SK-N-SH (cell line): ENCODE data around the gene PLK2. TPM values are rescaled to one million over a fixed set of nuclear protein-coding genes. Genes with fewer than 3 reads are reported as not detected.
A peak's percentile ranks its signal among the peaks of the same experiment; 100 is the strongest.

Experiments
- CTCF ChIA-PET: fragments of 300-600, 350-600 bp; formaldehyde crosslinking; extraction: SDS; loops from one replicate; lab custom pipeline; 2021; lab: Yijun Ruan, JAX
- POLR2A ChIA-PET: fragments of 350-600 bp; sonication (Branson Sonifier 250); formaldehyde crosslinking; extraction: SDS; loops from one replicate; lab custom pipeline; 2020; ENCODE audit warnings: antibody characterized with exemption, inconsistent platforms; lab: Yijun Ruan, JAX
- DNase-seq: peaks from one replicate; pipeline ENCODE4 v3.0.0; 2012
- H2AFZ ChIP-seq: fragments of 200-600 bp; sonication (generic); 2 replicates; pipeline ENCODE4 v1.8.1; 2016; ENCODE audit warnings: antibody characterized with exemption, mild to moderate bottlenecking, low read depth
- H3F3A ChIP-seq: fragments of 200-600 bp; sonication (generic); replicated peaks from 2 replicates; pipeline ENCODE3; 2016; ENCODE audit warnings: antibody characterized with exemption, mild to moderate bottlenecking; ENCODE audit not compliant: insufficient read depth
- H3K27ac ChIP-seq, 2 experiments: fragments of 200-500 bp in 1 of 2; fragments of 200-600 bp in 1 of 2; sonication (Bioruptor generic) in 1 of 2; sonication (generic), shearing (Covaris generic) in 1 of 2; 2 replicates each; pipeline versions ENCODE4 v1.5.1 to v1.6.1; 2014 to 2016; ENCODE audit warnings: low read depth in 2 of 2, inconsistent platforms in 1 of 2, low read length in 1 of 2, mild to moderate bottlenecking in 1 of 2, mixed read lengths in 1 of 2
- H3K27me3 ChIP-seq: fragments of 200-600 bp; sonication (generic), shearing (Covaris generic); 2 replicates; pipeline ENCODE4 v1.6.1; 2016; ENCODE audit warnings: mixed run types; ENCODE audit not compliant: insufficient read depth
- H3K36me3 ChIP-seq, 2 experiments: fragments of 200-500 bp in 1 of 2; fragments of 200-600 bp in 1 of 2; sonication (Bioruptor generic) in 1 of 2; sonication (generic) in 1 of 2; replicated peaks in 1 of 2; 2 replicates each; pipeline versions ENCODE3 to v1.5.1; 2014 to 2016; ENCODE audit warnings: low read length in 1 of 2, mild to moderate bottlenecking in 1 of 2; ENCODE audit not compliant: insufficient read depth in 2 of 2, control insufficient read depth in 1 of 2
- H3K4me1 ChIP-seq, 2 experiments: fragments of 200-500 bp in 1 of 2; fragments of 200-600 bp in 1 of 2; sonication (Bioruptor generic) in 1 of 2; sonication (generic), shearing (Covaris generic) in 1 of 2; 2 replicates each; pipeline versions ENCODE4 v1.5.1 to v1.6.1; 2014 to 2016; ENCODE audit warnings: low read depth in 1 of 2, low read length in 1 of 2, mixed run types in 1 of 2; ENCODE audit not compliant: insufficient read depth in 2 of 2, control insufficient read depth in 1 of 2
- H3K4me2 ChIP-seq: fragments of 200-600 bp; sonication (generic), shearing (Covaris generic); 2 replicates; pipeline ENCODE4 v1.6.1; 2017; ENCODE audit warnings: mixed run types
- H3K4me3 ChIP-seq, 2 experiments: fragments of 200-500 bp in 1 of 2; fragments of 200-600 bp in 1 of 2; sonication (Bioruptor generic) in 1 of 2; sonication (generic), shearing (Covaris generic) in 1 of 2; 2 replicates each; pipeline versions ENCODE4 v1.5.1 to v1.8.1; 2014 to 2016; ENCODE audit warnings: low read depth in 2 of 2, inconsistent platforms in 1 of 2, low read length in 1 of 2, mild to moderate bottlenecking in 1 of 2, mixed read lengths in 1 of 2, moderate library complexity in 1 of 2
- H3K79me2 ChIP-seq: fragments of 200-600 bp; sonication (generic); 2 replicates; pipeline ENCODE4 v1.8.1; 2017; ENCODE audit warnings: mild to moderate bottlenecking; ENCODE audit not compliant: insufficient read depth
- H3K9ac ChIP-seq: fragments of 200-600 bp; sonication (generic); 2 replicates; pipeline ENCODE4 v1.6.1; 2017; ENCODE audit warnings: mixed run types
- H3K9me2 ChIP-seq: fragments of 200-600 bp; sonication (generic); 2 replicates; pipeline ENCODE4 v1.6.1; 2017; ENCODE audit warnings: mixed run types
- H3K9me3 ChIP-seq: fragments of 200-600 bp; sonication (generic); 2 replicates; pipeline ENCODE4 v1.6.1; 2017; ENCODE audit warnings: mixed run types, mild to moderate bottlenecking, moderate library complexity
- H4K20me1 ChIP-seq: fragments of 200-600 bp; sonication (generic); 2 replicates; pipeline ENCODE4 v1.6.1; 2017; ENCODE audit warnings: mild to moderate bottlenecking, mixed run types; ENCODE audit not compliant: insufficient read depth
- EZH2phosphoT487 ChIP-seq: fragments of 200-600 bp; sonication (generic); IDR thresholded peaks from 2 replicates; pipeline ENCODE4 v1.6.1; 2017; ENCODE audit warnings: low read depth, mixed run types, mild to moderate bottlenecking, antibody characterized with exemption, moderate library complexity, borderline replicate concordance
- GABPA ChIP-seq: IDR thresholded peaks from 2 replicates; pipeline ENCODE4 v1.4.0; 2012; ENCODE audit warnings: low read depth, mild to moderate bottlenecking
- NRF1 ChIP-seq: IDR thresholded peaks from 2 replicates; pipeline ENCODE4 v1.6.1; 2012; ENCODE audit warnings: low read depth, mild to moderate bottlenecking, low read length
- PBX3 ChIP-seq: IDR thresholded peaks from 2 replicates; pipeline ENCODE4; 2012
- POLR2AphosphoS5 ChIP-seq: IDR thresholded peaks from 2 replicates; pipeline ENCODE4 v1.6.1; 2012; ENCODE audit warnings: low read depth, low read length
- RCOR1 ChIP-seq: fragments of 150-350 bp; IDR thresholded peaks from 2 replicates; pipeline ENCODE4 v1.6.1; 2017; ENCODE audit warnings: antibody characterized with exemption, low read length
- REST ChIP-seq: IDR thresholded peaks from 2 replicates; pipeline ENCODE4 v1.6.1; 2012; ENCODE audit warnings: mild to moderate bottlenecking, low read depth, low read length, moderate library complexity
- TAF1 ChIP-seq: IDR thresholded peaks from 2 replicates; pipeline ENCODE4 v1.6.1; 2012; ENCODE audit warnings: low read depth, mild to moderate bottlenecking, low read length, moderate library complexity, borderline replicate concordance
- ZBTB33 ChIP-seq: IDR thresholded peaks from 2 replicates; pipeline ENCODE4 v1.4.0; 2012; ENCODE audit warnings: low read depth, borderline replicate concordance
- WGBS: methylation state at CpG from one replicate; pipeline ENCODE4 v1.1.6; 2017; ENCODE audit warnings: low lambda C conversion rate; 5-methylcytosine and 5-hydroxymethylcytosine counted together
- polyA plus RNA-seq, 3 experiments: library from polyadenylated mRNA; depleted of rRNA; stranded (reverse); fragments of >200 nt; gene quantifications; 2 replicates each; pipeline ENCODE4 v1.2.3, GENCODE V29; 2012

PLK2 gene
- polyA plus RNA-seq, 1 of the 3 experiments (the other 2 are of a cell fraction): 157 TPM

DNA sequence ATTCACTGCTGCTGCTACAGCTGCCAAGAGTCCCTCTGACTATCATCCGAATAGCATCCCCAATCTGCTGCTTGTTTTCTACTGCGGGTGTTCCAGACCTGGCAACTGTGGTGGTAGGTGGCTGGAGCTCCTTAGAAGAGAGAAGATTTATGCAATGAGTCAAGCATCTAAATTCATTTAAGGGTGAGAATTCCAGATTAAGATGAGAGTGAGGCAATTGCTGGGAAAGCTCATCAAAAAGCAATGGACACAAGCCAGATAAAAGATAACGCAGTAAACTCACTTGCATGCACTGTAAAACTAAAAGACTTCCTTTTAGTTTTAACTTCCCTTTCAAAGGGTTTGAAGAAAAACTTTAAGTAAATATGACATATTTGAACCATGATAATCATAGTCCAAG is 3.9 kb downstream of the PLK2 start:
- Histone ChIP-seq H3K4me3 (peak overlapping the region; percentile 90 to 93), H2AFZ (no peak overlapping the region), H3K9me3 (no peaks in the 10 kb centered on the region), H4K20me1 (peaks cover 69% of the 10 kb centered on the region), H3K9me2 (no peaks in the 10 kb centered on the region), H3K4me2 (peak overlapping the region; percentile 87), H3F3A (peaks cover 62% of the 10 kb centered on the region), H3K79me2 (peaks cover 62% of the 10 kb centered on the region), H3K27me3 (no peaks in the 10 kb centered on the region), H3K9ac (peak overlapping the region; percentile 95), H3K4me1 (no peaks in the 10 kb centered on the region; a peak in 2 of 4 replicates), H3K36me3 (peaks cover 61 to 65% of the 10 kb centered on the region in 2 experiments), H3K27ac (peak overlapping the region in 1 of 2 experiments; percentile 87; a peak in 3 of 4 replicates)
- CTCF ChIA-PET: interaction anchor here (0.8 to 2.5 kb wide), 8 partner anchors 18 to 1158 kb away, joined by 3 to 13 read pairs (median 4); no protein-coding TSS in a partner anchor
- 73% methylated on average over 3 of the region's 3 CpGs for WGBS
- POLR2A ChIA-PET: no interaction called here
- TF ChIP-seq ZBTB33 (no peak), TAF1 (no peak), REST (no peak)
- DNase-seq: no peak

DNA sequence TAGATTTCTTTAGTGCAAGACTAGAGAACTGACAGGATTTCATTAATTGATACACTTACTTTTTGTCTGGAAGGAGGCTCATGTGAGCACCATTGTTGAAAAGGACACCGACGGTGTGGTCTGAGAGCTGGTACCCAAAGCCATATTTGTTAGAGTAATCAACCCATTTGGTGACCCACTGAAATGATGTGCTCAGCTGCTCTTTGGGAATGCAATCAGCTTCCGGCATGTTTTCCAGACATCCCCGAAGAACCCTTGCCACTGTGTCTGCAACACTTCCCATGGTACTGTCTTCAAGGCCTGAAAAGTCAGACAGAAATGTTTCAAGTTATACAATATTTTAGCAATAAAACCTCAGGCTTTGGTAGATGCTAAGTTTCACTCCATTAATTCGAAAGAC is 4.4 kb downstream of the PLK2 start:
- Histone ChIP-seq H3K4me3 (peak overlapping the region; percentile 90 to 93), H3K9me3 (no peaks in the 10 kb centered on the region), H3K9ac (peak overlapping the region; percentile 95; the same call in 1 of the 2 replicates), H3K79me2 (peaks cover 62% of the 10 kb centered on the region), H3K27ac (peak overlapping the region; percentile 16 to 87; a peak in 3 of 4 replicates), H3K36me3 (peaks cover 61 to 65% of the 10 kb centered on the region in 2 experiments), H3K4me1 (no peaks in the 10 kb centered on the region; a peak in 2 of 4 replicates), H3K9me2 (no peaks in the 10 kb centered on the region), H3K4me2 (peak overlapping the region; percentile 87), H2AFZ (no peak overlapping the region), H3K27me3 (no peaks in the 10 kb centered on the region), H3F3A (peaks cover 65% of the 10 kb centered on the region), H4K20me1 (peaks cover 69% of the 10 kb centered on the region)
- DNase-seq: no peak
- TF ChIP-seq PBX3: no peak
- TF ChIP-seq ZBTB33: no peak
- no peak for TF ChIP-seq POLR2AphosphoS5
- TF ChIP-seq RCOR1: no peak
- no peak for TF ChIP-seq GABPA
- no peak for TF ChIP-seq NRF1
- TF ChIP-seq EZH2phosphoT487: no peak
- 93% methylated on average over 5 of the region's 5 CpGs for WGBS
- ChIA-PET CTCF (interaction anchor here (0.8 to 2.5 kb wide), 7 partner anchors 18 to 1158 kb away, joined by 3 to 13 read pairs (median 5); no protein-coding TSS in a partner anchor), POLR2A (no interaction called here)
